SK-N-SH treated with all-trans-retinoic acid at 6 μM for 48 hours (cell line): ENCODE data around the gene FCF1.

Source experiments
- ATAC-seq: fragments of 200-7000 bp; cut with Tn5 transposase; 3 replicates; pipeline ENCODE4 v1.9.1; 2020; ENCODE audit warnings: mild to moderate bottlenecking, moderate library complexity
- BACH2 ChIP-seq: fragments of 250-450 bp; sonication (Bioruptor Pico); IDR thresholded peaks from 2 replicates; pipeline ENCODE4 v1.9.0; 2021; ENCODE audit warnings: mild to moderate bottlenecking, borderline replicate concordance
- GLIS3 ChIP-seq: fragments of 250-450 bp; sonication (Bioruptor Pico); IDR thresholded peaks from 2 replicates; pipeline ENCODE4 v1.5.0; 2020; ENCODE audit warnings: mild to moderate bottlenecking, moderate library complexity
- ISL1 ChIP-seq: fragments of 250-450 bp; sonication (Bioruptor Pico); IDR thresholded peaks from 2 replicates; pipeline ENCODE4 v2.1.2; 2022; ENCODE audit warnings: mild to moderate bottlenecking, moderate library complexity
- OSR1 ChIP-seq: fragments of 250-450 bp; sonication (Bioruptor Pico); IDR thresholded peaks from 2 replicates; pipeline ENCODE4 v1.8.0; 2022; ENCODE audit warnings: moderate library complexity, mild to moderate bottlenecking, inconsistent platforms
- PPARA ChIP-seq: fragments of 250-450 bp; sonication (Bioruptor Pico); IDR thresholded peaks from 2 replicates; pipeline ENCODE4 v1.5.0; 2020; ENCODE audit warnings: mild to moderate bottlenecking, borderline replicate concordance
- RARB ChIP-seq: fragments of 250-450 bp; sonication (Bioruptor Pico); IDR thresholded peaks from 2 replicates; pipeline ENCODE4 v1.8.0; 2021; ENCODE audit warnings: mild to moderate bottlenecking, moderate library complexity
- SNAI2 ChIP-seq: fragments of 250-450 bp; sonication (Bioruptor Pico); IDR thresholded peaks from 2 replicates; pipeline ENCODE4 v1.5.0; 2020; ENCODE audit warnings: mild to moderate bottlenecking, moderate library complexity
- TCF4 ChIP-seq: fragments of 250-450 bp; sonication (Bioruptor Pico); IDR thresholded peaks from 2 replicates; pipeline ENCODE4 v1.8.0; 2021; ENCODE audit warnings: mild to moderate bottlenecking, moderate library complexity, borderline replicate concordance
- TOX ChIP-seq: fragments of 250-450 bp; sonication (Bioruptor Pico); IDR thresholded peaks from 2 replicates; pipeline ENCODE4 v1.8.0; 2021; ENCODE audit warnings: mild to moderate bottlenecking, moderate library complexity, borderline replicate concordance
- ZC3H10 ChIP-seq: fragments of 250-450 bp; sonication (Bioruptor Pico); IDR thresholded peaks from 2 replicates; pipeline ENCODE4 v1.5.1; 2021; ENCODE audit warnings: mild to moderate bottlenecking, moderate library complexity
- ZFP3 ChIP-seq: fragments of 250-450 bp; sonication (Bioruptor Pico); IDR thresholded peaks from 2 replicates; pipeline ENCODE4 v1.5.0; 2020; ENCODE audit warnings: mild to moderate bottlenecking, moderate library complexity
- ZFP30 ChIP-seq: fragments of 450-650 bp; formaldehyde crosslinking; IDR thresholded peaks from 2 replicates; pipeline ENCODE4 v1.5.0; 2022; ENCODE audit warnings: mild to moderate bottlenecking, moderate library complexity
- ZNF565 ChIP-seq: fragments of 450-650 bp; formaldehyde crosslinking; conservative IDR thresholded peaks from 2 replicates; pipeline ENCODE4 v1.5.0; 2020; ENCODE audit warnings: low read depth, mild to moderate bottlenecking, moderate library complexity
- ZNF70 ChIP-seq: fragments of 450-650 bp; formaldehyde crosslinking; IDR thresholded peaks from 2 replicates; pipeline ENCODE4 v1.5.0; 2020; ENCODE audit warnings: mild to moderate bottlenecking, moderate library complexity
- ZNF8 ChIP-seq: fragments of 450-650 bp; formaldehyde crosslinking; IDR thresholded peaks from 2 replicates; pipeline ENCODE4 v1.5.0; 2020; ENCODE audit warnings: mild to moderate bottlenecking, moderate library complexity
- TF ChIP-seq, protein P1 (sequence below): fragments of 250-450 bp; sonication (Bioruptor Pico); IDR thresholded peaks from 2 replicates; pipeline ENCODE4 v1.5.1; 2020; ENCODE audit warnings: low read depth, mild to moderate bottlenecking, moderate library complexity
- TF ChIP-seq, protein P2 (sequence below): fragments of 250-450 bp; sonication (Bioruptor Pico); IDR thresholded peaks from 2 replicates; pipeline ENCODE4 v1.5.0; 2020; ENCODE audit warnings: mild to moderate bottlenecking, moderate library complexity
- TF ChIP-seq, protein P3 (sequence below): fragments of 250-450 bp; sonication (Bioruptor Pico); IDR thresholded peaks from 2 replicates; pipeline ENCODE4 v1.8.0; 2020; ENCODE audit warnings: mild to moderate bottlenecking, moderate library complexity, borderline replicate concordance
- TF ChIP-seq, protein P4 (sequence below): fragments of 250-450 bp; sonication (Bioruptor Pico); IDR thresholded peaks from 2 replicates; pipeline ENCODE4 v1.8.0; 2021; ENCODE audit warnings: low read depth, mild to moderate bottlenecking, moderate library complexity, borderline replicate concordance

The FCF1 gene

DNA sequence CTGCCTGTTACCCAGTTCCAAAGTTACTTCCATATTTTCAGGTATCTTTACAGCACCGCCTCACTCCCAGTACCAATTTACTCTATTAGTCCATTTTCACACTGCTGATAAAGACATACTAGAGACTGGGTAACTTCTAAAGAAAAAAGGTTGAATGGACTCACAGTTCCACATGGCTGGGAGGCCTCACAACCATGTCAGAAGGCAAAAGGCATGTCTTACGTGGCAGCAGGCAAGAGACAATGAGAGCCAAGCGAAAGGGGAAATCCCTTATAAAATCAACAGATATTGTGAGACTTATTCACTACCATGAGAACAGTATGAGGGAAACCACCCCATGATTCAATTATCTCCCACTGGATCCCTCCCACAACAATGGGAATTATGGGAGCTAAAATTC lies 9.9 kb upstream of the FCF1 start (continued):
- TF ChIP-seq, protein P1, sequence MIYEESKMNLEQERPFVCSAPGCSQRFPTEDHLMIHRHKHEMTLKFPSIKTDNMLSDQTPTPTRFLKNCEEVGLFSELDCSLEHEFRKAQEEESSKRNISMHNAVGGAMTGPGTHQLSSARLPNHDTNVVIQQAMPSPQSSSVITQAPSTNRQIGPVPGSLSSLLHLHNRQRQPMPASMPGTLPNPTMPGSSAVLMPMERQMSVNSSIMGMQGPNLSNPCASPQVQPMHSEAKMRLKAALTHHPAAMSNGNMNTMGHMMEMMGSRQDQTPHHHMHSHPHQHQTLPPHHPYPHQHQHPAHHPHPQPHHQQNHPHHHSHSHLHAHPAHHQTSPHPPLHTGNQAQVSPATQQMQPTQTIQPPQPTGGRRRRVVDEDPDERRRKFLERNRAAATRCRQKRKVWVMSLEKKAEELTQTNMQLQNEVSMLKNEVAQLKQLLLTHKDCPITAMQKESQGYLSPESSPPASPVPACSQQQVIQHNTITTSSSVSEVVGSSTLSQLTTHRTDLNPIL (CRISPR knock-in tag) = no peak
- TF ChIP-seq ZFP30 (CRISPR knock-in tag) (no peak), ZFP3 (CRISPR knock-in tag) (no peak), RARB (CRISPR knock-in tag) (no peak), PPARA (no peak), GLIS3 (CRISPR knock-in tag) (no peak), ZNF8 (CRISPR knock-in tag) (no peak)
- TF ChIP-seq, all 23 proteins: peak for 0

DNA sequence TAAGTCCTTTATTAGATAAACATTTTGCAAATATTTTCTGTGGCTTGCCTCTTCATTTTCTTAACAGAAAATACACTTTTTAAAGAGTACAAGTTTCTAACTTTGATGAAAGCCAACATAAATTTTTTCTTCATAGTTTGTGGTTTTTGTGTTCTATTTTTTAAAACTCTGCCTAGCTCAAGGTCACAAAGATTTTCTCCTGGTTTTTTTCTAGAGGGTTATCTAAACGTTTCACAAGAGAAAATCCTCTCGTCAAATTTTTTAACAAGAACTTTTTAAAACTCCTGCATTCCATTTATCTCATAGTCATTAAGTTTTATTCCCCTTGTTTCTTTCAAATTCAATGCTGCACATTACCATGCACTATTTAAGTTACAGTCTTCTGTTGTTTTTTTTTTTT lies 8.3 kb upstream of the FCF1 start:
- no peak for ATAC-seq
- TF ChIP-seq BACH2 (CRISPR knock-in tag) (no peak), PPARA (no peak), RARB (CRISPR knock-in tag) (no peak), GLIS3 (CRISPR knock-in tag) (no peak), TOX (CRISPR knock-in tag) (no peak), ZNF8 (CRISPR knock-in tag) (no peak), ZNF70 (CRISPR knock-in tag) (no peak), ZFP30 (CRISPR knock-in tag) (no peak), ISL1 (CRISPR knock-in tag) (no peak), SNAI2 (no peak), ZNF565 (CRISPR knock-in tag) (no peak), OSR1 (CRISPR knock-in tag) (no peak), TCF4 (CRISPR knock-in tag) (no peak), ZC3H10 (CRISPR knock-in tag) (no peak)
- TF ChIP-seq, protein P1 (CRISPR knock-in tag) = no peak
- TF ChIP-seq, protein P2, sequence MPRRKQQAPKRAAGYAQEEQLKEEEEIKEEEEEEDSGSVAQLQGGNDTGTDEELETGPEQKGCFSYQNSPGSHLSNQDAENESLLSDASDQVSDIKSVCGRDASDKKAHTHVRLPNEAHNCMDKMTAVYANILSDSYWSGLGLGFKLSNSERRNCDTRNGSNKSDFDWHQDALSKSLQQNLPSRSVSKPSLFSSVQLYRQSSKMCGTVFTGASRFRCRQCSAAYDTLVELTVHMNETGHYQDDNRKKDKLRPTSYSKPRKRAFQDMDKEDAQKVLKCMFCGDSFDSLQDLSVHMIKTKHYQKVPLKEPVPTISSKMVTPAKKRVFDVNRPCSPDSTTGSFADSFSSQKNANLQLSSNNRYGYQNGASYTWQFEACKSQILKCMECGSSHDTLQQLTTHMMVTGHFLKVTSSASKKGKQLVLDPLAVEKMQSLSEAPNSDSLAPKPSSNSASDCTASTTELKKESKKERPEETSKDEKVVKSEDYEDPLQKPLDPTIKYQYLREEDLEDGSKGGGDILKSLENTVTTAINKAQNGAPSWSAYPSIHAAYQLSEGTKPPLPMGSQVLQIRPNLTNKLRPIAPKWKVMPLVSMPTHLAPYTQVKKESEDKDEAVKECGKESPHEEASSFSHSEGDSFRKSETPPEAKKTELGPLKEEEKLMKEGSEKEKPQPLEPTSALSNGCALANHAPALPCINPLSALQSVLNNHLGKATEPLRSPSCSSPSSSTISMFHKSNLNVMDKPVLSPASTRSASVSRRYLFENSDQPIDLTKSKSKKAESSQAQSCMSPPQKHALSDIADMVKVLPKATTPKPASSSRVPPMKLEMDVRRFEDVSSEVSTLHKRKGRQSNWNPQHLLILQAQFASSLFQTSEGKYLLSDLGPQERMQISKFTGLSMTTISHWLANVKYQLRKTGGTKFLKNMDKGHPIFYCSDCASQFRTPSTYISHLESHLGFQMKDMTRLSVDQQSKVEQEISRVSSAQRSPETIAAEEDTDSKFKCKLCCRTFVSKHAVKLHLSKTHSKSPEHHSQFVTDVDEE (CRISPR knock-in tag) = no peak
- TF ChIP-seq, protein P3, sequence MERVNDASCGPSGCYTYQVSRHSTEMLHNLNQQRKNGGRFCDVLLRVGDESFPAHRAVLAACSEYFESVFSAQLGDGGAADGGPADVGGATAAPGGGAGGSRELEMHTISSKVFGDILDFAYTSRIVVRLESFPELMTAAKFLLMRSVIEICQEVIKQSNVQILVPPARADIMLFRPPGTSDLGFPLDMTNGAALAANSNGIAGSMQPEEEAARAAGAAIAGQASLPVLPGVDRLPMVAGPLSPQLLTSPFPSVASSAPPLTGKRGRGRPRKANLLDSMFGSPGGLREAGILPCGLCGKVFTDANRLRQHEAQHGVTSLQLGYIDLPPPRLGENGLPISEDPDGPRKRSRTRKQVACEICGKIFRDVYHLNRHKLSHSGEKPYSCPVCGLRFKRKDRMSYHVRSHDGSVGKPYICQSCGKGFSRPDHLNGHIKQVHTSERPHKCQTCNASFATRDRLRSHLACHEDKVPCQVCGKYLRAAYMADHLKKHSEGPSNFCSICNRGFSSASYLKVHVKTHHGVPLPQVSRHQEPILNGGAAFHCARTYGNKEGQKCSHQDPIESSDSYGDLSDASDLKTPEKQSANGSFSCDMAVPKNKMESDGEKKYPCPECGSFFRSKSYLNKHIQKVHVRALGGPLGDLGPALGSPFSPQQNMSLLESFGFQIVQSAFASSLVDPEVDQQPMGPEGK (CRISPR knock-in tag) = no peak
- TF ChIP-seq, protein P4, sequence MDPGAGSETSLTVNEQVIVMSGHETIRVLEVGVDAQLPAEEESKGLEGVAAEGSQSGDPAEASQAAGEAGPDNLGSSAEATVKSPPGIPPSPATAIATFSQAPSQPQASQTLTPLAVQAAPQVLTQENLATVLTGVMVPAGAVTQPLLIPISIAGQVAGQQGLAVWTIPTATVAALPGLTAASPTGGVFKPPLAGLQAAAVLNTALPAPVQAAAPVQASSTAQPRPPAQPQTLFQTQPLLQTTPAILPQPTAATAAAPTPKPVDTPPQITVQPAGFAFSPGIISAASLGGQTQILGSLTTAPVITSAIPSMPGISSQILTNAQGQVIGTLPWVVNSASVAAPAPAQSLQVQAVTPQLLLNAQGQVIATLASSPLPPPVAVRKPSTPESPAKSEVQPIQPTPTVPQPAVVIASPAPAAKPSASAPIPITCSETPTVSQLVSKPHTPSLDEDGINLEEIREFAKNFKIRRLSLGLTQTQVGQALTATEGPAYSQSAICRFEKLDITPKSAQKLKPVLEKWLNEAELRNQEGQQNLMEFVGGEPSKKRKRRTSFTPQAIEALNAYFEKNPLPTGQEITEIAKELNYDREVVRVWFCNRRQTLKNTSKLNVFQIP (CRISPR knock-in tag) = no peak

DNA sequence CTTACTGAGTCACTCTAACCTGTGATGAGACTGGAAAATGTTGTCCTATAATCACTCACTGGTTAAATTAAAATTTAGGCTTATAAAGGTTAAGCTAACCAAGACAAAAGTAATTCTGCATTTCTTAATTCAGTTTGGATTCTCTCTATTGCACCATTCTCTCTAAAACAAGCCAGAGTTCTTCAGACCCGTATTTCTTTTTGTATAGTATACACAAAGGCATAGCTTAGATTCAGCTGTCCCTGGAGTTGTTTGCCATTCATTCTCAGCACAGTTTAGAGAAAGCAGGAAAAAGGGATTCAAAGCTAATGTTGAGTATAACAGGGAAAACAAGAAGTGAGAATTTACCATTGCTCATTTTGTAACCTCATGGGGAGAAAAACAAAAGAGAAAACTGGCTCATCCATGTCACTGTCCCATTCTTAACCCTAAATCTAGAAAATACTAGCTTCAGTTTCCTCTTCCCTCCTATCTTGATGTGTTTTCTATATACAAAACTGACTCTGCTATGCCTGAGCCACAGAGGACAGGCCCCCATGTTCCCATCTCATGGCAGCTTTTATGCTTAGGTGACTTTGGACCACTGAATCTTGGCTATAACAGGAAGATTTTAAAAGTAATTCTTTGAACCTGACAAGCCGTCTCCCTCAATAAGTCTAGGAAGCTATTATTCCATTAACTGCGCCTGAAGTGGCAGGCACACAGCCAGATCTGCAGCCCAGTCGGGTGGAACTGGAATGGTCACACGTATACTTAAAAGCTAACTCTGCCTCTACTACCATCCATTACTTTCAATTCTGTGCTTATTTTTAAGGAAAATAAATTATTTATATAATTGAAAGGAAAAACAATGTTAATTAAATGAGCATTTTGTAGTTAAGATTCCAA lies 7.1 kb upstream of the FCF1 start:
- no peak for ATAC-seq

More for the DNA sequence above, 7.1 kb upstream of the FCF1 start:
- TF ChIP-seq, protein P3 (CRISPR knock-in tag) = no peak
- TF ChIP-seq GLIS3 (CRISPR knock-in tag) = no peak
